ENCODE results near the gene TRIM72. TPM values are rescaled to one million over a fixed set of nuclear protein-coding genes. Genes with fewer than 3 reads are reported as not detected.

TRIM72 gene
- total RNA-seq, 1 donor from 2014 or later = not detected

Other genes starting within 250 kb of the TRIM72 start
- 13.3 and 26.0 TPM in 2 replicates for gene HSD3B7, start 228.9 kb upstream of the TRIM72 start, total RNA-seq
- under 0.01 and 0.40 TPM in 2 replicates for gene STX1B, start 203.5 kb upstream of the TRIM72 start, total RNA-seq
- 17.7 and 27.0 TPM in 2 replicates for gene STX4, start 180.6 kb upstream of the TRIM72 start, total RNA-seq
- gene ZNF668, start 139.9 kb upstream of the TRIM72 start, total RNA-seq = 5.0 and 6.0 TPM in 2 replicates
- 7.0 and 12.7 TPM in 2 replicates for gene ZNF646, start 139.7 kb upstream of the TRIM72 start, total RNA-seq
- gene PRSS53, start 125.2 kb upstream of the TRIM72 start, total RNA-seq = 0.40 and 0.44 TPM in 2 replicates
- gene VKORC1, start 119.3 kb upstream of the TRIM72 start, total RNA-seq = 54.7 and 71.8 TPM in 2 replicates
- gene BCKDK, start 105.7 kb upstream of the TRIM72 start, total RNA-seq = 10.0 and 12.3 TPM in 2 replicates
- gene KAT8, start 96.5 kb upstream of the TRIM72 start, total RNA-seq = 24.2 and 35.3 TPM in 2 replicates
- not detected in 2 replicates for gene PRSS8, start 78.4 kb upstream of the TRIM72 start, total RNA-seq
- gene PRSS36, start 64.1 kb upstream of the TRIM72 start, total RNA-seq = 0.22 and 0.99 TPM in 2 replicates
- gene FUS, start 34.0 kb upstream of the TRIM72 start, total RNA-seq = 26.8 and 29.6 TPM in 2 replicates
- gene PYCARD, start 11.4 kb upstream of the TRIM72 start, total RNA-seq = 48.8 and 54.5 TPM in 2 replicates
- gene PYDC1, start 3.0 kb downstream of the TRIM72 start, total RNA-seq = not detected in 2 replicates
- gene ITGAM, start 45.9 kb downstream of the TRIM72 start, total RNA-seq = under 0.01 TPM in 1 of 2 replicates, not detected in the other
- under 0.01 and 0.87 TPM in 2 replicates for gene ITGAX, start 141.1 kb downstream of the TRIM72 start, total RNA-seq
- not detected in 2 replicates for gene ITGAD, start 179.2 kb downstream of the TRIM72 start, total RNA-seq
- not detected in 2 replicates for gene COX6A2, start 214.2 kb downstream of the TRIM72 start, total RNA-seq
- under 0.01 and 0.20 TPM in 2 replicates for gene ZNF843, start 228.7 kb downstream of the TRIM72 start, total RNA-seq
- 8.7 and 17.3 TPM in 2 replicates for gene ARMC5, start 245.4 kb downstream of the TRIM72 start, total RNA-seq

Data from lung microvascular endothelial cell (primary cell).